ENCODE measurements around the gene C2CD4D. TPM values are rescaled to one million over a fixed set of nuclear protein-coding genes. Genes with fewer than 3 reads are reported as not detected.

The C2CD4D gene
- total RNA-seq, 1 experiment from 2014 or later: 0.58 TPM

DNA sequence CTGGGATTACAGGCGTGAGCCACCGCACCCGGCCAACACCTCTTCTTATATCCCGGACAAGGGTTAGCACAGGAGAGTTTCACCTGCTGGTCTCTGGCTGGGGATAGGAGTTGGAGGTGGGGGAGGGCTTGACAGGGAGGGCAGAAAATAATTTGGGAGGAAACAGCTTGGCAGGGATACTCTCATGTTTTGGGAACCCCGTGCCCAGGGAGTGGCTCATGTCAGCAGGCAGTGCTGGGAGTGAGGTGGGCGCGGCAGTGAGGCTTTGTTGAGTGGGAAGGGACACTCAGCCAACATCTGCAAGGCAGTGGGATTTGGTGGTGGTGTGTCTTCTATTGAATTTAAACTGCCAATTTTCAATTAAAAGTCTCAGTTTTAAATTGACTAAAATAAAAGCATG, 15.0 kb upstream of the C2CD4D start:
- no peaks in the 10 kb centered on the region for H3K79me2 ChIP-seq (ENCODE audit: low read length)
- BruUV-seq (replicated peaks): no TSS peak
- no peaks in the 10 kb centered on the region for H4K20me1 ChIP-seq (ENCODE audit: low read length)
- ATAC-seq: no peak
- H3K36me3 ChIP-seq (ENCODE audit: low read depth, low read length): no peaks in the 10 kb centered on the region
- H2AFZ ChIP-seq (ENCODE audit: low read length): no peak overlapping the region
- no peak overlapping the region for H3K4me3 ChIP-seq (ENCODE audit: low read length)
- H3F3A ChIP-seq (ENCODE audit: low read length, unreplicated experiment): no peaks in the 10 kb centered on the region
- H3K9me2 ChIP-seq (replicated peaks; ENCODE audit: low read length): no peaks in the 10 kb centered on the region
- POLR2A ChIA-PET (ENCODE audit: unreplicated experiment): no interaction called here
- no peaks in the 10 kb centered on the region for H3K9me3 ChIP-seq (ENCODE audit: low read length)
- H3K27me3 ChIP-seq (ENCODE audit: low read length): peaks cover 18% of the 10 kb centered on the region
- TF ChIP-seq EZH2phosphoT487 (IDR thresholded peaks at IDR 0.05; ENCODE audit: borderline replicate concordance, low read length) (no peak), EZH2 (IDR thresholded peaks at IDR 0.05; ENCODE audit: low read length, unreplicated experiment) (no peak)
- TF ChIP-seq, protein P1, sequence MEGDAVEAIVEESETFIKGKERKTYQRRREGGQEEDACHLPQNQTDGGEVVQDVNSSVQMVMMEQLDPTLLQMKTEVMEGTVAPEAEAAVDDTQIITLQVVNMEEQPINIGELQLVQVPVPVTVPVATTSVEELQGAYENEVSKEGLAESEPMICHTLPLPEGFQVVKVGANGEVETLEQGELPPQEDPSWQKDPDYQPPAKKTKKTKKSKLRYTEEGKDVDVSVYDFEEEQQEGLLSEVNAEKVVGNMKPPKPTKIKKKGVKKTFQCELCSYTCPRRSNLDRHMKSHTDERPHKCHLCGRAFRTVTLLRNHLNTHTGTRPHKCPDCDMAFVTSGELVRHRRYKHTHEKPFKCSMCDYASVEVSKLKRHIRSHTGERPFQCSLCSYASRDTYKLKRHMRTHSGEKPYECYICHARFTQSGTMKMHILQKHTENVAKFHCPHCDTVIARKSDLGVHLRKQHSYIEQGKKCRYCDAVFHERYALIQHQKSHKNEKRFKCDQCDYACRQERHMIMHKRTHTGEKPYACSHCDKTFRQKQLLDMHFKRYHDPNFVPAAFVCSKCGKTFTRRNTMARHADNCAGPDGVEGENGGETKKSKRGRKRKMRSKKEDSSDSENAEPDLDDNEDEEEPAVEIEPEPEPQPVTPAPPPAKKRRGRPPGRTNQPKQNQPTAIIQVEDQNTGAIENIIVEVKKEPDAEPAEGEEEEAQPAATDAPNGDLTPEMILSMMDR (conservative IDR thresholded peaks at IDR 0.05; ENCODE audit: low read depth, low read length): no peak
- CTCF ChIA-PET: no interaction called here
- no peak overlapping the region for H3K4me2 ChIP-seq (ENCODE audit: low read length)
- H3K9ac ChIP-seq (ENCODE audit: low read length): no peak overlapping the region
- intact Hi-C loops (cut with micrococcal nuclease): no loop called here
- H3K4me1 ChIP-seq (ENCODE audit: insufficient read depth, low read length): no peaks in the 10 kb centered on the region
- H3K27ac ChIP-seq (ENCODE audit: low read length): no peak overlapping the region
- DNase-seq: no peak

DNA sequence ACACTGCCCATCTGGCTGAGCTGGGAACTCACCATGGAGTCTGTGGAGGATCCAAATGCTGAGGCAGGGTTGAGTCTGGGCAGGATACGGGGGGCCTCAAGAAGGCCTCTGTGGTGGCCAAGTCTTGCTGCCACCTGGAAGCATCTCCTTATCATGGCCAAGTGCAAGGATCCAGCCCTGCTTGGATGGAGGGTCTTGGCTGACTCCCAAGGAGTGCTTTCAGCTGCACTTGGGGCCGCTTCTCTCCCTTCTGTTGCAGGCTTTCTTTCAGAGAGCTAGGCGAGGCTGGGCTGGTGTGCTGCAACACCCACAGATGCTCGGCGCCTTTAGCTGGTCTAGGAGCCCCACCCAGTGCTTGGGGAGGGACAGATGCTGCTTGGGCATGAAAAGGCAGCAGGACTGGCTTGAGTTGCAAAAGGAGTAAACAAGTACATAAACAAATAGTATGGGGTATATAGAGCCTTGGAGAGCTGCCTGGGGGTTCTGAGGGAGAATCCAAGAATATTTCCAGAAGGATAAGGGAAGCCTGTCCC, 13.9 kb upstream of the C2CD4D start, which contains the start of gene THEM5:
Gene THEM5 (minus strand): TSS at position 302 of the 533 bp plus-strand sequence. CDS start 147 bp downstream, at position 155.
- Histone ChIP-seq H3K4me2 (ENCODE audit: low read length) (no peak within 1 kb of the TSS), H3K79me2 (ENCODE audit: low read length) (no peaks in the 10 kb centered on the region), H3K27me3 (ENCODE audit: low read length) (peaks cover 18% of the 10 kb centered on the region), H3K27ac (ENCODE audit: low read length) (no peak within 1 kb of the TSS), H3K9me2 (replicated peaks; ENCODE audit: low read length) (no peaks in the 10 kb centered on the region), H2AFZ (ENCODE audit: low read length) (no peak within 1 kb of the TSS), H3K4me1 (ENCODE audit: insufficient read depth, low read length) (no peaks in the 10 kb centered on the region), H3K4me3 (ENCODE audit: low read length) (no peak within 1 kb of the TSS), H3F3A (ENCODE audit: low read length, unreplicated experiment) (no peaks in the 10 kb centered on the region), H3K9ac (ENCODE audit: low read length) (no peak within 1 kb of the TSS), H3K9me3 (ENCODE audit: low read length) (no peaks in the 10 kb centered on the region), H4K20me1 (ENCODE audit: low read length) (no peaks in the 10 kb centered on the region), H3K36me3 (ENCODE audit: low read depth, low read length) (no peaks in the 10 kb centered on the region)
- no peak for DNase-seq
- ChIA-PET POLR2A (ENCODE audit: unreplicated experiment) (no interaction called here), CTCF (no interaction called here)
- intact Hi-C loops (cut with micrococcal nuclease): no loop called here
- TF ChIP-seq EZH2phosphoT487 (IDR thresholded peaks at IDR 0.05; ENCODE audit: borderline replicate concordance, low read length) (no peak), EZH2 (IDR thresholded peaks at IDR 0.05; ENCODE audit: low read length, unreplicated experiment) (no peak)
- TF ChIP-seq, protein P1 (conservative IDR thresholded peaks at IDR 0.05; ENCODE audit: low read depth, low read length): no peak
- BruUV-seq (replicated peaks): no TSS peak
- no peak for ATAC-seq

DNA sequence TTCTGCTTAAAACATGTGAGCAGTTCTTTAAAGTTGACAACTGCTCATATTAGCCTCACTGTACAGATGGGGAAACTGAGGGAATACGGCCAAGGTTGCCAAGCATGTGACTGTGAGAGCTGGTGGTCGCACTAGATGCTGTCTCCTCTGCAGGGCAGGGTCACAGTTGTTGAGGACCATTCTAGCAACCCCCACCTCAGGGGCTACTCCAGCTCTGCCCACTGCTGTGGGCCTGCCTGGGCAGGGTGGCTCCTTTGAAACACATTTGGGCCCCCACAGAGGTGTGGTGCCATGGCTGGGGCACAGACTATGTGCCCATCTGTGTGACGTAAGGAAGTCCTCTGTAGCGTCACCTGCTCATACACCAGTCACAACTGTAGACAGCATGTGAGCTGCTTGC, 13.1 kb upstream of the C2CD4D start:
- ATAC-seq: no peak
- Histone ChIP-seq H3K79me2 (ENCODE audit: low read length) (no peaks in the 10 kb centered on the region), H3F3A (ENCODE audit: low read length, unreplicated experiment) (no peaks in the 10 kb centered on the region), H3K9ac (ENCODE audit: low read length) (no peak overlapping the region), H3K4me3 (ENCODE audit: low read length) (no peak overlapping the region), H3K9me2 (replicated peaks; ENCODE audit: low read length) (no peaks in the 10 kb centered on the region), H3K4me2 (ENCODE audit: low read length) (no peak overlapping the region), H4K20me1 (ENCODE audit: low read length) (no peaks in the 10 kb centered on the region), H3K4me1 (ENCODE audit: insufficient read depth, low read length) (no peaks in the 10 kb centered on the region), H3K36me3 (ENCODE audit: low read depth, low read length) (no peaks in the 10 kb centered on the region), H3K27me3 (ENCODE audit: low read length) (peaks cover 18% of the 10 kb centered on the region), H3K27ac (ENCODE audit: low read length) (no peak overlapping the region), H2AFZ (ENCODE audit: low read length) (no peak overlapping the region), H3K9me3 (ENCODE audit: low read length) (no peaks in the 10 kb centered on the region)
- no peak for TF ChIP-seq EZH2phosphoT487 (IDR thresholded peaks at IDR 0.05; ENCODE audit: borderline replicate concordance, low read length)
- TF ChIP-seq, protein P1 (conservative IDR thresholded peaks at IDR 0.05; ENCODE audit: low read depth, low read length): no peak
- no peak for TF ChIP-seq EZH2 (IDR thresholded peaks at IDR 0.05; ENCODE audit: low read length, unreplicated experiment)
- ChIA-PET POLR2A (ENCODE audit: unreplicated experiment) (no interaction called here), CTCF (no interaction called here)
- no peak for DNase-seq
- BruUV-seq (replicated peaks): no TSS peak
- intact Hi-C loops (cut with micrococcal nuclease): no loop called here
